ENCODE measurements around the gene SPATA21. TPM values are rescaled to one million over a fixed set of nuclear protein-coding genes. Genes with fewer than 3 reads are reported as not detected.
"Not testable (repeated sequence)": the region's sequence is repeated elsewhere in the genome, so short reads cannot be mapped to it uniquely, and the experiment has no call there.

The SPATA21 gene
- polyA plus RNA-seq, 2 of the 4 experiments (the other 2 are of a cell fraction) = 0.08 to 0.09 TPM

DNA sequence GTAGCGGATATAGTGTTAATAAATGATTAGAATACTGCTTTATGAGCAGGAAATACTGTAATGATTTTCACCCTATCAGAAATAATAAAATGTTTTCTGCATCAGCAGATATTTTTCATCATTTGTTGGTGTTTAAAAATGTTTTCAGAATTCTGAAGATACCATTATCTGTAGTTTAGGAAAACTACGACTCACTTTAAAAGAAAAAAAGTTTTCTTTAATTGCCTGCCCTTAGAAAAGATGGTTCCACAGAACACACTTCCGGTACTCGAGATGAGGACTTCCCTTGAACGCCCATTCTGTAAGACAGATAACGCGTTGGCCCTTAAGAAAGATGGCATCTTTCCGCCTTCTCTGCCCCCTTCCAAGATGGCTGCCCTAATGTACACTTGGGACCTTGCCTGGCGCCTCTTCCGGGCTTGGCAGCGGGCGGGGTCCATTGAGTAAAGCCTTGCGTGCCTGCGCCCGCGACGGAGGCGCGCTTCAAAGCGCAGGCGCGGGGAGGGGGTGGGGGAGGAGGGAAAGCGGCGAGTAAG is 70.4 kb downstream of the SPATA21 start, which contains the start of gene SZRD1:
TSS of gene SZRD1 (plus strand) at position 521 of the 536 bp plus-strand sequence. CDS start 16 bp downstream, outside the sequence.
- ATAC-seq = peak; percentile 88 to 91
- H3K27ac ChIP-seq = peak within 1 kb of the TSS; percentile 96 to 97
- POLR2A ChIA-PET = interaction anchor here (1.1 to 1.3 kb wide), 3 partner anchors 11 to 73 kb away, joined by 3 to 5 read pairs (median 3); partner anchors contain the start of genes FBXO42 and NECAP2
- FAIRE-seq = no peak
- H3K9me3 ChIP-seq = no peaks in the 10 kb centered on the region
- 2% methylated on average over 12 of the region's 24 CpGs for WGBS (ENCODE audit: missing lambda C conversion rate)
- peak; percentile 78 to 99 for DNase-seq (ENCODE audit: low read depth in 1 of 2, low spot score in 1 of 2)
- peaks cover 35% of the 10 kb centered on the region for H3K4me1 ChIP-seq
- H3K4me2 ChIP-seq = peak within 1 kb of the TSS; percentile 78
- peak within 1 kb of the TSS; percentile 71 for H3K4me3 ChIP-seq
- CTCF ChIA-PET = interaction anchor here (0.6 to 5.5 kb wide), 2 partner anchors 14 to 43 kb away, joined by 3 to 59 read pairs; partner anchors contain the start of gene FBXO42
- no peak for TF ChIP-seq MAFK (IDR thresholded peaks at IDR 0.05; ENCODE audit: partially characterized antibody)

DNA sequence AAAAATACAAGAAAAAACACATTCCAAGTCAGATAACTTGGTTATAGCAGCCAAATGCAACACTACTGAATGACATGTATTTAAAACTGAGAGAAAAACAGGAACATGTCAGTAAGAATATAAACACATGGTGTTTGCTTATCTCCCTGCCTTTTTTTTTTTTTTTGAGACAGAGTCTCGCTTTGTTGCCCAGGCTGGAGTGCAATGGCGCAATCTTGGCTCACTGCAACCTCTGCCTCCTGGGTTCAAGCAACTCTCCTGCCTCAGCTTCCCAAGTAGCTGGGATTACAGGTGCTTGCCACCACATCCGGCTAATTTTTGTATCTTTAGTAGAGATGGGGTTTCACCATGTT is 72.1 kb downstream of the SPATA21 start:
- CTCF ChIA-PET = interaction anchor here (1.1 to 5.5 kb wide), 4 partner anchors 12 to 357 kb away, joined by 3 to 59 read pairs (median 4); partner anchors contain the start of gene FBXO42
- ATAC-seq = not testable (repeated sequence)

DNA sequence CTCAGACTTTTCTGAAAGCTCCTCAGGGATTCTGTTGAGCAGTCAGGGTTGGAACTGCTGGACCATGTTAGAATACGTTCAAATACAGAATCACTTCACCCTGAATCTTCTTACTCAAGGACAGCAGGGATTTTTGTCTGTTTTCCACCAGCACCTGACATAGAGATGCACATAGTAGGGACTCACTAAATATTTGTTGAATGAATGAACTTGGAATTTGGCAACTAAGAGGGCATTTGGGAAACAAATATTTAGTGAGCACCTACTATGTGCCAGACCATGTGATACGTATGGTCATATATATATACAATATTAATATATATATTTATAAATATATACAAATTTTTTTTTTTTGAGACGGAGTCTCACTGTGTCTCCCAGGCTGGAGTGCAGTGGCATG is 80.4 kb downstream of the SPATA21 start:
- H3K27ac ChIP-seq = no peak overlapping the region
- DNase-seq (ENCODE audit: low read depth in 1 of 2, low spot score in 1 of 2) (no peak), FAIRE-seq (no peak), ATAC-seq (no peak)
- ChIA-PET CTCF (no interaction called here), POLR2A (no interaction called here)
- 82% methylated on average over 3 of the region's 3 CpGs for WGBS (ENCODE audit: missing lambda C conversion rate)
- no peak overlapping the region for H3K4me3 ChIP-seq
- peaks cover 8% of the 10 kb centered on the region; the same call in 2 of the 3 replicates for H3K4me1 ChIP-seq
- TF ChIP-seq FOSB (CRISPR knock-in tag; IDR thresholded peaks at IDR 0.05) (no peak), CEBPB (IDR thresholded peaks at IDR 0.05) (no peak), TP53 (CRISPR knock-in tag; IDR thresholded peaks at IDR 0.05) (no peak), MAFK (IDR thresholded peaks at IDR 0.05; ENCODE audit: partially characterized antibody) (no peak)
- TF ChIP-seq, protein P1, sequence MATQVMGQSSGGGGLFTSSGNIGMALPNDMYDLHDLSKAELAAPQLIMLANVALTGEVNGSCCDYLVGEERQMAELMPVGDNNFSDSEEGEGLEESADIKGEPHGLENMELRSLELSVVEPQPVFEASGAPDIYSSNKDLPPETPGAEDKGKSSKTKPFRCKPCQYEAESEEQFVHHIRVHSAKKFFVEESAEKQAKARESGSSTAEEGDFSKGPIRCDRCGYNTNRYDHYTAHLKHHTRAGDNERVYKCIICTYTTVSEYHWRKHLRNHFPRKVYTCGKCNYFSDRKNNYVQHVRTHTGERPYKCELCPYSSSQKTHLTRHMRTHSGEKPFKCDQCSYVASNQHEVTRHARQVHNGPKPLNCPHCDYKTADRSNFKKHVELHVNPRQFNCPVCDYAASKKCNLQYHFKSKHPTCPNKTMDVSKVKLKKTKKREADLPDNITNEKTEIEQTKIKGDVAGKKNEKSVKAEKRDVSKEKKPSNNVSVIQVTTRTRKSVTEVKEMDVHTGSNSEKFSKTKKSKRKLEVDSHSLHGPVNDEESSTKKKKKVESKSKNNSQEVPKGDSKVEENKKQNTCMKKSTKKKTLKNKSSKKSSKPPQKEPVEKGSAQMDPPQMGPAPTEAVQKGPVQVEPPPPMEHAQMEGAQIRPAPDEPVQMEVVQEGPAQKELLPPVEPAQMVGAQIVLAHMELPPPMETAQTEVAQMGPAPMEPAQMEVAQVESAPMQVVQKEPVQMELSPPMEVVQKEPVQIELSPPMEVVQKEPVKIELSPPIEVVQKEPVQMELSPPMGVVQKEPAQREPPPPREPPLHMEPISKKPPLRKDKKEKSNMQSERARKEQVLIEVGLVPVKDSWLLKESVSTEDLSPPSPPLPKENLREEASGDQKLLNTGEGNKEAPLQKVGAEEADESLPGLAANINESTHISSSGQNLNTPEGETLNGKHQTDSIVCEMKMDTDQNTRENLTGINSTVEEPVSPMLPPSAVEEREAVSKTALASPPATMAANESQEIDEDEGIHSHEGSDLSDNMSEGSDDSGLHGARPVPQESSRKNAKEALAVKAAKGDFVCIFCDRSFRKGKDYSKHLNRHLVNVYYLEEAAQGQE (IDR thresholded peaks at IDR 0.05) = no peak
- TF ChIP-seq, protein P2, sequence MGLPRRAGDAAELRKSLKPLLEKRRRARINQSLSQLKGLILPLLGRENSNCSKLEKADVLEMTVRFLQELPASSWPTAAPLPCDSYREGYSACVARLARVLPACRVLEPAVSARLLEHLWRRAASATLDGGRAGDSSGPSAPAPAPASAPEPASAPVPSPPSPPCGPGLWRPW (IDR thresholded peaks at IDR 0.05) = no peak
- no peak overlapping the region for H3K4me2 ChIP-seq
- no peaks in the 10 kb centered on the region for H3K9me3 ChIP-seq

More for the DNA sequence above, 72.1 kb downstream of the SPATA21 start:
- H3K4me1 ChIP-seq = peaks cover 18% of the 10 kb centered on the region
- DNase-seq (ENCODE audit: low read depth in 1 of 2, low spot score in 1 of 2); H3K9me3 ChIP-seq; H3K4me3 ChIP-seq; FAIRE-seq; H3K4me2 ChIP-seq; H3K27ac ChIP-seq; POLR2A ChIA-PET: not testable (repeated sequence)
- 81% methylated on average over 3 of the region's 3 CpGs for WGBS (ENCODE audit: missing lambda C conversion rate)

DNA sequence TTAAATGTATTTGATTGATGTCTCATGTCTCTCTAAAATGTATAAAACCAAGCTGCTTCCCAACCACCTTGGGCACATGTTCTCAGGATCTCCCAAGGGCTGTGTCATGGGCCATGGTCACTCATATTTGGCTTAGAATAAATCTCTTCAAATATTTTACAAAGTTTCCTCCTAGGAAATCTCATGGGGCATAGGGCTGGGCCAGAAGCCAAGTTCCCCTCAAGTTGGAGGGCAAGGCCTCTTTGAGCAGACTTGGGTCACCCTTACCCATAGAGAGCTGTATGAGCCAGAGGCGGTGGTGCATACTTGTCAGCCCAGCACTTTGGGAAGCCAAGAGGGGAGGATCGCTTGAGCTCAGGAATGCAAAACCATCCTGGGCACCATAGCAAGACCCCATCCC is 82.6 kb downstream of the SPATA21 start:
- WGBS (ENCODE audit: missing lambda C conversion rate) = 89% methylated on average over 2 of the region's 2 CpGs
- H3K4me2 ChIP-seq = no peak overlapping the region
- H3K4me3 ChIP-seq = no peak overlapping the region
- FAIRE-seq (no peak), DNase-seq (ENCODE audit: low read depth in 1 of 2, low spot score in 1 of 2) (no peak), ATAC-seq (no peak)
- POLR2A ChIA-PET = interaction anchor here (0.5 kb wide), 1 partner anchor 182 kb away, joined by 6 read pairs; no protein-coding TSS in a partner anchor
- CTCF ChIA-PET = interaction anchor here (0.8 to 4.2 kb wide), 2 partner anchors 10 to 86 kb away, joined by 3 to 59 read pairs; partner anchors contain the start of gene NECAP2
- H3K4me1 ChIP-seq = peaks cover 22% of the 10 kb centered on the region
- no peaks in the 10 kb centered on the region for H3K9me3 ChIP-seq
- H3K27ac ChIP-seq = no peak overlapping the region
- TF ChIP-seq FOSL2 (IDR thresholded peaks at IDR 0.05) (no peak), FOSL2 (CRISPR knock-in tag; IDR thresholded peaks at IDR 0.05) (no peak), SMC3 (IDR thresholded peaks at IDR 0.05) (no peak), BHLHE40 (IDR thresholded peaks at IDR 0.05; ENCODE audit: low read depth, low read length) (no peak), FOSB (CRISPR knock-in tag; IDR thresholded peaks at IDR 0.05) (no peak), RCOR1 (IDR thresholded peaks at IDR 0.05; ENCODE audit: low read depth, low read length) (no peak), POLR2AphosphoS2 (conservative IDR thresholded peaks at IDR 0.05; ENCODE audit: low read length) (no peak), CHD4 (IDR thresholded peaks at IDR 0.05; ENCODE audit: borderline replicate concordance) (no peak), JUN (IDR thresholded peaks at IDR 0.05) (no peak), EHMT2 (IDR thresholded peaks at IDR 0.05; ENCODE audit: low read depth) (no peak)
- TF ChIP-seq, protein P3, sequence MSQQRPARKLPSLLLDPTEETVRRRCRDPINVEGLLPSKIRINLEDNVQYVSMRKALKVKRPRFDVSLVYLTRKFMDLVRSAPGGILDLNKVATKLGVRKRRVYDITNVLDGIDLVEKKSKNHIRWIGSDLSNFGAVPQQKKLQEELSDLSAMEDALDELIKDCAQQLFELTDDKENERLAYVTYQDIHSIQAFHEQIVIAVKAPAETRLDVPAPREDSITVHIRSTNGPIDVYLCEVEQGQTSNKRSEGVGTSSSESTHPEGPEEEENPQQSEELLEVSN (IDR thresholded peaks at IDR 0.05; ENCODE audit: borderline replicate concordance, low read depth) = no peak
- TF ChIP-seq, protein P1 (IDR thresholded peaks at IDR 0.05) = no peak
- TF ChIP-seq, protein P4, sequence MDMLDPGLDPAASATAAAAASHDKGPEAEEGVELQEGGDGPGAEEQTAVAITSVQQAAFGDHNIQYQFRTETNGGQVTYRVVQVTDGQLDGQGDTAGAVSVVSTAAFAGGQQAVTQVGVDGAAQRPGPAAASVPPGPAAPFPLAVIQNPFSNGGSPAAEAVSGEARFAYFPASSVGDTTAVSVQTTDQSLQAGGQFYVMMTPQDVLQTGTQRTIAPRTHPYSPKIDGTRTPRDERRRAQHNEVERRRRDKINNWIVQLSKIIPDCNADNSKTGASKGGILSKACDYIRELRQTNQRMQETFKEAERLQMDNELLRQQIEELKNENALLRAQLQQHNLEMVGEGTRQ (IDR thresholded peaks at IDR 0.05) = no peak
- TF ChIP-seq, protein P5, sequence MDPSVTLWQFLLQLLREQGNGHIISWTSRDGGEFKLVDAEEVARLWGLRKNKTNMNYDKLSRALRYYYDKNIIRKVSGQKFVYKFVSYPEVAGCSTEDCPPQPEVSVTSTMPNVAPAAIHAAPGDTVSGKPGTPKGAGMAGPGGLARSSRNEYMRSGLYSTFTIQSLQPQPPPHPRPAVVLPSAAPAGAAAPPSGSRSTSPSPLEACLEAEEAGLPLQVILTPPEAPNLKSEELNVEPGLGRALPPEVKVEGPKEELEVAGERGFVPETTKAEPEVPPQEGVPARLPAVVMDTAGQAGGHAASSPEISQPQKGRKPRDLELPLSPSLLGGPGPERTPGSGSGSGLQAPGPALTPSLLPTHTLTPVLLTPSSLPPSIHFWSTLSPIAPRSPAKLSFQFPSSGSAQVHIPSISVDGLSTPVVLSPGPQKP (IDR thresholded peaks at IDR 0.05; ENCODE audit: low read depth, low read length) = no peak
